ENCODE data around the gene RFC5. TPM values are rescaled to one million over a fixed set of nuclear protein-coding genes. Genes with fewer than 3 reads are reported as not detected.

Gene RFC5
- total RNA-seq, 1 donor from 2014 or later, result 22.8 TPM

DNA sequence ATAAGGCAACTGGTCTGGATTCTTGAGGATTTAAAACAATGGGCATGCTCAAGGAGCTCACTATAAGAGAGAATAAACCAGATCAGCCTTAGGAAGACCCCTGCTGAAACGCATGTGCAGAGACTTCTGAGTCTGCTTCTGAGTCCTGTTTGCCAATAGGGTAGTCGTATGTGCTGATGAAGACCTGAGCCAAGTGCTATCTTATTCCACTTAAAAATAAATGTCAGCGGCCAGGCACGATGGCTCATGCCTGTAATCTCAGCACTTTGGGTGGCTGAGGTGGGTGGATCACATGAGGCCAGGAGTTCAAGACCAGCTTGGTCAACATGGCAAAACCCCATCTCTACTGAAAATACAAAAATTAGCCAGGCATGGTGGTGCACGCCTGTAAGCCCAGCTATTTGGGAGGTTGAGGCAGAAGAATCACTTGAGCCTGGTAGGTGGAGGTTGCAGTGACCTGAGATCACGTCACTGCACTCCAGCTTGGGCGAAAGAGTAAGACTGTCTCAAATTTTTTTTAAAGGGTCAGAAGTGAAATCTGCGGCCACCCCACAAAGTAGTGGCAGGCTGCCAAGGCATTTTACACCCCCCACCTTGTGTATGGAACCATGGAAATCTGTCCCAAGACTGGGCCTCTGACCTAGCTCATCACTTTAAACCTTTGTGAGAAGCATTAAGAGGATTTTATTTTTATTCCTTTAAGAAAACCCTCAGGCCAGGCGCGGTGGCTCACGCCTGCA is 20.3 kb downstream of the RFC5 start:
- no peak overlapping the region for H3K27ac Mint-ChIP-seq
- no peaks in the 10 kb centered on the region for H3K27me3 Mint-ChIP-seq (ENCODE audit: low read depth)
- H3K4me1 Mint-ChIP-seq, result peaks cover 21% of the 10 kb centered on the region
- DNase-seq (ENCODE audit: low spot score in 2 of 2, unreplicated experiment in 2 of 2), result no peak
- no peak overlapping the region for H3K4me3 Mint-ChIP-seq
- H3K36me3 Mint-ChIP-seq, result peaks cover 38% of the 10 kb centered on the region
- no peak for TF ChIP-seq CTCF (IDR thresholded peaks at IDR 0.05; ENCODE audit: unreplicated experiment)
- no peaks in the 10 kb centered on the region for H3K9me3 Mint-ChIP-seq

GRCh38 chr12:118038137-118038536 is 21.6 kb downstream of the RFC5 start:
- TF ChIP-seq CTCF (IDR thresholded peaks at IDR 0.05; ENCODE audit: unreplicated experiment), result no peak
- Mint-ChIP-seq H3K27ac (no peak overlapping the region), H3K9me3 (no peaks in the 10 kb centered on the region), H3K36me3 (peaks cover 47% of the 10 kb centered on the region), H3K27me3 (ENCODE audit: low read depth) (no peaks in the 10 kb centered on the region), H3K4me3 (no peak overlapping the region), H3K4me1 (peaks cover 19% of the 10 kb centered on the region)
- DNase-seq (ENCODE audit: low spot score in 2 of 2, unreplicated experiment in 2 of 2), result no peak

GRCh38 chr12:118042091-118042490 is 25.6 kb downstream of the RFC5 start:
- no peak overlapping the region for H3K4me3 Mint-ChIP-seq
- no peaks in the 10 kb centered on the region for H3K9me3 Mint-ChIP-seq
- no peaks in the 10 kb centered on the region for H3K27me3 Mint-ChIP-seq (ENCODE audit: low read depth)
- no peaks in the 10 kb centered on the region for H3K4me1 Mint-ChIP-seq
- H3K36me3 Mint-ChIP-seq, result peaks cover 53% of the 10 kb centered on the region
- no peak for DNase-seq (ENCODE audit: low spot score in 2 of 2, unreplicated experiment in 2 of 2)
- no peak overlapping the region for H3K27ac Mint-ChIP-seq
- TF ChIP-seq CTCF (IDR thresholded peaks at IDR 0.05; ENCODE audit: unreplicated experiment), result no peak

DNA sequence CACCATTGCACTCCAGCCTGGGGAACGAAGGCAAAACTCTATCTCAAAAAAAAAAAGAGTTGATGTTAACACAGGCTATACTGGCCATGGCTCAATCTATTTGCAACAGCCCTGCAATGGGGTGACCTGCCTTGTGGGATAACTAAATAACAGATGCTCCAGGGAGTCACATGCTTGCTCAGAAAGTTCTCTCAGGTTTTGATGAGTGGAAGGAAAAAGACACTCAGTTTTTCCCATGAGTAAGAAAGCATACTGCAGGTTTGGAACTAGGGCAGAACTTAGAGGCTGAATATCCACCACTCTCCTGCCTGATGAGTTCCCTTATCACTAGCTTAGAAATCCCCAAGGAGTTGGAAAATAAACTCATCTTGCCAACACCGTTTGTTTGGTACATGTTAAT is 27.6 kb downstream of the RFC5 start:
- TF ChIP-seq CTCF (IDR thresholded peaks at IDR 0.05; ENCODE audit: unreplicated experiment), result no peak
- no peak overlapping the region for H3K4me3 Mint-ChIP-seq
- H3K9me3 Mint-ChIP-seq, result no peaks in the 10 kb centered on the region
- no peak for DNase-seq (ENCODE audit: low spot score in 2 of 2, unreplicated experiment in 2 of 2)
- no peak overlapping the region for H3K27ac Mint-ChIP-seq
- H3K36me3 Mint-ChIP-seq, result peaks cover 51% of the 10 kb centered on the region
- H3K4me1 Mint-ChIP-seq, result no peaks in the 10 kb centered on the region
- H3K27me3 Mint-ChIP-seq (ENCODE audit: low read depth), result no peaks in the 10 kb centered on the region

- no peaks in the 10 kb centered on the region for H3K4me1 Mint-ChIP-seq
- H3K27me3 Mint-ChIP-seq (ENCODE audit: low read depth), result no peaks in the 10 kb centered on the region
- no peak overlapping the region for H3K27ac Mint-ChIP-seq
- no peaks in the 10 kb centered on the region for H3K9me3 Mint-ChIP-seq
- TF ChIP-seq CTCF (IDR thresholded peaks at IDR 0.05; ENCODE audit: unreplicated experiment), result no peak
- no peak for DNase-seq (ENCODE audit: low spot score in 2 of 2, unreplicated experiment in 2 of 2)
- peaks cover 49% of the 10 kb centered on the region for H3K36me3 Mint-ChIP-seq
- H3K4me3 Mint-ChIP-seq, result no peak overlapping the region
Observed at GRCh38 chr12:118044577-118044976, 28.1 kb downstream of the RFC5 start.

Measured in mesothelial cell of epicardium (in vitro differentiated cells).